GM20000 (cell line): ENCODE measurements around the gene YPEL1.
A peak's percentile ranks its signal among the peaks of the same experiment; 100 is the strongest.
"Not testable (repeated sequence)": the region's sequence is repeated elsewhere in the genome, so short reads cannot be mapped to it uniquely, and the experiment has no call there.

Experiments
- DNase-seq: peaks from one replicate; pipeline ENCODE4 v3.0.0; 2012; ENCODE audit warnings: low spot score
- CTCF ChIP-seq: IDR thresholded peaks from 2 replicates; pipeline ENCODE4 v1.5.1; 2012; ENCODE audit warnings: mild to moderate bottlenecking, control low read depth; ENCODE audit errors: extremely low read depth, missing control alignments

Gene YPEL1

GRCh38 chr22:21727768-21728167 lies 7.8 kb downstream of the YPEL1 start:
- no peak for TF ChIP-seq CTCF
- no peak for DNase-seq

- TF ChIP-seq CTCF: no peak
- DNase-seq: no peak
These were observed 8.4 kb downstream of the YPEL1 start for GRCh38 chr22:21727159-21727558.

DNA sequence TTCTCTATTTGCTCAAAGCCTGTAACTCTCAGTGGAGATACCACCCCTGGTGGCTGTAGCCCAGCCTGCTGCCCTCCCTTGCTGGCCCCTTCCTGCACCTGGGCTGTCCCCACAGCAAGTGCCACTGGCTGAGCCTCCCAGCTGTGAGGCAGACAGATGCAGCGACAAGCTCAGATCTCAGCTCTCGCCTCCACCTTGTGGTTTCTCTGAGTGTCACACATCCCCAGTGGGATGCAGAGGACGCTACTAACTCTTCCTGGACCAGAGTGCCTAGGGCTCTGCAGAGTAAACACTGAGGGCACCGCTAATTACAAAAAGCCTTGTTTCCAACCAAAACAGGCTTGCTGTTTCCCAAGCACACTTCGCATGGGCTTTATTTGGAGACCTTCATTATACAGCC lies 8.9 kb downstream of the YPEL1 start:
- peak; percentile 48 for TF ChIP-seq CTCF
- DNase-seq: peak; percentile 66

DNA sequence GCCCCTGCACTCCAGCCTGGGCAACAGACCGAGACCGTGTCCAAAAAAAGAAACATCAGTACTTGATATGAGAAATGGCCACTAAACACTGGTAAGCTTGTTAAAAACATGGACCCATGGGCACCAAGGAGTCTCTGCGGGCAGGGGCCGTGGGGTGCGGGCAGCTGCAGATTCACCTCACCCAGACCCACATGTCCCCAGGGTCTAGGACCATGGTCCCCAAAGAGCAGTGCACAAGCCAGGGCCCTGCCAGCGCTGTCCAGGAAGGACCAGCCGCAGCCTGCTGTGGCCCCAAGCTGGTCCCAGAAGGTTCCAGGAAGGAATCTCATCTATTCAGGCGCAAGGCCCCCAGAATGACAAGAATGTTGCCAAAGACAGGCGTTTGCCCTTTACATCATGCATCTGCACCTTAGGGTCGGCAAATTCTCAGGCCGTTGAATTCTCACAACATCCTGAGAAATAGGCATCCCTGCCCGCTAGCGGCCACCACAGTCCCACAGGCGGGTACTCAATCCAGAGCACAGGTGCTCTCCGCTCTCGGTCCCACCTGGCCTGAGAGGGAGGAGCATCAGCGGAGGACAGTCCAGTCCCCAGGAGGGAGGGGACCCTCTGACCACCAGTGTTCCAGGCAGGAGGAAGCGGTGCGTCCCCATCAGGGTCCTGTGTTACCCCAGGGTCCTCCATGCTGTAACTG lies 9.5 kb downstream of the YPEL1 start:
- no peak for DNase-seq
- no peak for TF ChIP-seq CTCF

- not testable (repeated sequence) for DNase-seq
These were observed 11.1 kb downstream of the YPEL1 start for GRCh38 chr22:21724496-21724895.

DNA sequence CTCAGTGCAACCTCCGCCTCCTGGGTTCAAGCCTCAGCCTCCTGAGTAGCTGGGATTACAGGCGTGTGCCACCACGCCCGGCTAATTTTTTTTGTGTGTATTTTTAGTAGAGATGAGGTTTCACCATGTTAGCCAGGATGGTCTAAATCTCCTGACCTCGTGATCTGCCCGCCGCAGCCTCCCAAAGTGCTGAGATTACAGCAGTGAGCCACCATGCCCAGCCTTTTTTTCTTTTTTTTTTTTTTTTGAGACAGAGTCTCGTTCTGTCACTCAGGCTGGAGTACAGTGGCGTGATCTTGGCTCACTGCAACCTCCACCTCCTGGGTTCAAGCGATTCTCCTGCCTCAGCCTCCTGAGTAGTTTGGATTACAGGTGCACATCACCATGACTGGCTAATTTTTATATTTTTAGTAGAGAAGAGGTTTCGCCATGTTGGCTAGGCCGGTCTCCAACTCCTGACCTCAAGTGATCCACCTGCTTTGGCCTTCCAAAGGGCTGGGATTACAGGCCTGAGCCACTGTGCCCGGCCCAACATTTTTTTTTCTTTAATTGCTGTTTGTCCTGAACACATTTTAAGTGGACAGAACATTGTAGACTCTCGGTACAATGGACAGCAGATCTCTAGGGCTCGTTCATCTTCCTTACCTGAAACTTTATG lies 14.3 kb downstream of the YPEL1 start:
- DNase-seq: not testable (repeated sequence)

DNA sequence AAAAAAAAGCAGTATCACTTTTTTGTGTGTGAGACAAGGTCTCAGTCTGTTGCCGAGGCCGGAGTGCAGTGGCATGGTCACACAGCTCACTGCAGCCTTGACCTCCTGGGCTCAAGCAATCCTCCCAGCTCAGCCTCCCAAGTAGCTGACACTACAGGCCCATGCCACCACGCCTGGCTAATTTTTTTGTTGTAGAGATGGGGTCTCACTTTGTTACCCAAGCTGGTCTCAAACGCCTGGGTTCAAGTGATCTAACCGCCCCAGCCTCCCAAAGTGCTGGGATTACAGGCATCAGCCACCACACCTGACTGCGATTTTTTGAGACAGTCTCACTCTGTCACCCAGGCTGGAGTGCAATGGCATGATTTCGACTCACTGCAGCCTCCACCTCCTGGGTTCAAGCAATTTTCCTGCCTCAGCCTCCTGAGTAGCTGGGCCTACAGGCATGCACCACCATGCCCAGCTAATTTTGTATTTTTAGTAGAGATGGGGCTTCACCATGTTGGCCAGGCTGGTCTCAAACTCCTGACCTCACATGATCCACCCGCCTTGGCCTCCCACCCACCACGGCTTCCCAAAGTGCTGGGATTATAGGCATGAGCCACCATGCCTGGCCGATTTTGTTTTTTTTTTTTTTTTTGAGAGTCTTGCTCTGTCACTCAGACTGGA lies 15.3 kb downstream of the YPEL1 start:
- not testable (repeated sequence) for DNase-seq

DNA sequence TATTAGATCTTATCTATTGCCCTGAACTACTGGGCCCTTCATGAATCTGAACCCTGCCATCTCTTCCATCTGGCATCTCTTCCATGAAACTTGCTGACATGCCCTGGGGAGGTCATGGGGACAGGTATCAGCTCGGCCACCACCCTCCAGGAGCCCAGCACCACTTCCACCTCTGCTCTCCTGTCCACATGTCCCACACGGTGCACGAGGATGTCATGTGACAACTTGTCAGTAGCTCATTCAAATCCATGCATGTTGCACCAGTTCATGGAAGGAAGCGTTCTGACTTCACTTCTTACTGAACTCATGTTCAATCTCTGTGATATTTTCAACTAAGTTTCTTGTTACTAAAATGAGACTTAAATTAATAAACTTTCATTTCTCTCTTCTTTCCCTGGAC lies 16.6 kb downstream of the YPEL1 start:
- TF ChIP-seq CTCF: no peak
- no peak for DNase-seq

GRCh38 chr22:21718499-21718898 lies 17.1 kb downstream of the YPEL1 start:
- no peak for TF ChIP-seq CTCF
- DNase-seq: no peak

GRCh38 chr22:21716395-21717122 lies 19.0 kb downstream of the YPEL1 start:
- not testable (repeated sequence) for DNase-seq
